Upper lobe of left lung (tissue), 4 donors: ENCODE results near the gene PROKR1.

Experiments
- CTCF ChIP-seq, 6 experiments: fragments of 450-650 bp in 4 of 6; fragments of 200-600 bp in 2 of 6; sonication (generic) in 2 of 6; IDR thresholded peaks; one replicate each; pipeline ENCODE4 v1.5.1; 2016 to 2019; ENCODE audit warnings: antibody characterized with exemption in 6 of 6
- EP300 ChIP-seq, 4 donors: sonication (generic); formaldehyde crosslinking; IDR thresholded peaks; one replicate each; pipeline ENCODE4 v1.5.1; 2017; ENCODE audit warnings: antibody characterized with exemption in 4 of 4, control low read depth in 2 of 4

DNA sequence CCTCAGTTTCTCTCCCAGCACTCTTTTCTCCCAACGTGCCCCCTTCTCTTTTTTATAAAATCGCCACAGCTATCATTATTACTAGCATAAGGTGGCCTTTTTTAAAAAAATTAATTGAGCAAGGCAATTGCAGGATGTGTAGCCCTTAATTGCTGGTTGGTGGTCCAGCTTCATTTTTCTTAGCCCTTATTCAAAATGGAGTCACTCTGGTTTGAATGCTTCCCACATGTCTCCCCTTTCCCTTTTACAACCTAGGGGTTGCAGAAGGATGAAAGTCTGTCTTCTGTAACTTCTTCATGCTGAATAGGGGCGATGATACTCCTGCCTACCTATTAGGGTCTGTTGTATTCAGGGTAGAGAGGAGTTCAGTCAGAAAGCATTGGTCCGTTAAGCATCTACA is 36.6 kb upstream of the PROKR1 start:
- TF ChIP-seq EP300 (IDR thresholded peaks at IDR 0.05) (no peak), CTCF (IDR thresholded peaks at IDR 0.05) (no peak)
